NCI-H2196 treated with DMSO at 0.1 percent for 48 hours (cell line): ENCODE results near the gene C2CD2.

ENCODE experiments used
- DNase-seq: peaks from one replicate; lab custom pipeline; 2025; ENCODE audit not compliant: unreplicated experiment; lab: John Stamatoyannopoulos, UW

The C2CD2 gene

DNA sequence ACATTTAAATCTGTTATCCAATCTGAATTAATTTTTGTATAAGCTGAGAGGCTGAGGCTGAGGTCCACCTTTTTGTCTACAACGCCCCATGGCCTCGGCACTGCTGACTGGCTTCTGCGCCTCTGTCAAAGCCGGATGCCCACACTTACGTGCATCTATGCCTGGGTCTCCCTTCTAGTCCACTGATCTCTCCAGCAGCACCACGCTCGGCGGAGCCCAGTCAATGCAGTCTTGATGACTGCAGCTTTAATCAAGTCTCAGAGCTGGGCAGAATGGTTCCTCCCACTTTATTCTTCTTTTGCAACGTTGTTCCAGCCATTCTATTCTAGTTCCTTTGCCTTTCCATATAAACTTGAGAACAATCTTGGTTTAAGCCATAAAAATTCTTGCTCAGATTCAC lies 84.0 kb downstream of the C2CD2 start:
- DNase-seq, result no peak

GRCh38 chr21:41868062-41868710 lies 85.6 kb downstream of the C2CD2 start:
- DNase-seq, result no peak

DNA sequence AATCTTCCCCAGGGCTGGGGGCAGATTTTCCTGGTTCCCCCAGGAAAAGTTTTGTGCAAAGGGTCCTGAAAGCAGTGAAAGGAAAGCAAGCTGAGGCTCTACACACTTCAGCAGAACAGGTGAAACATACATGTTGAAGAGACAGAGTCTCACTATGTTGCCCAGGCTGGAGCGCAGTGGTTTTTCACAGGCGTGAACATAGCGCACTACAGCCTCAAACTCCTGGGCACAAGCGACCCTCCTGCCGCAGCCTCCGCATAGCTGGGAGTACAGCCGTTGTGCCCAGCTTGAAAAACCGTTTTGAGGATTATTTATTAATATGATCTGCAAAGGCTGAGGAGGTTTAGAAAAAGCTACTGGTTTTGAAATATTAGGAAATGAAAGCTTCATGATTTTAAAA lies 86.5 kb downstream of the C2CD2 start:
- no peak for DNase-seq

DNA sequence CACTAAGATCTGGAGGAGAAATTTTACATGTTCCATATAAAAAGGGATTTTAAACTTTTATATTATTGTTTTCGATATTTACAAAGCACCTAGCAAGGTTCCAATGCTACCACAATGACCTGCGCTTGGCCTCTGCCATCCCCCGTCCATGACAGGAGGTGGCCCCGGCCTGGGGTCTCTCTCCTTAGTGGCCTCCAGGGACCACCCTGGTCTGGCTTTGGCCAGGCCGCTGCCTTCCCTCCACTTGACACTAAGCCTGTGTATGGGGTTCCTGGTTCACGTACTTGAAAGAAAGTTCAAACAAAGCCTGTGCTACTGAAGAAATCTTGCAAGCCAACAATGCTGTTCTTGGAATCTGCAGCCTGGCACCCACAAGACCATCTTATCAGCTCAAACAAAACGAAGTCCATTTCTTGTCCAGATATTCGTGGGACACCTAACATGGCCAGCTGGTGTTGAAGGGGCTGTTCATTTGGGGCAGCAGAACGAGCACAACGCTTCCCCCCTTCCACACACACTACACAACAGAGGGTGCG lies 87.5 kb downstream of the C2CD2 start:
- no peak for DNase-seq

GRCh38 chr21:41865002-41865777 lies 88.6 kb downstream of the C2CD2 start:
- no peak for DNase-seq

DNA sequence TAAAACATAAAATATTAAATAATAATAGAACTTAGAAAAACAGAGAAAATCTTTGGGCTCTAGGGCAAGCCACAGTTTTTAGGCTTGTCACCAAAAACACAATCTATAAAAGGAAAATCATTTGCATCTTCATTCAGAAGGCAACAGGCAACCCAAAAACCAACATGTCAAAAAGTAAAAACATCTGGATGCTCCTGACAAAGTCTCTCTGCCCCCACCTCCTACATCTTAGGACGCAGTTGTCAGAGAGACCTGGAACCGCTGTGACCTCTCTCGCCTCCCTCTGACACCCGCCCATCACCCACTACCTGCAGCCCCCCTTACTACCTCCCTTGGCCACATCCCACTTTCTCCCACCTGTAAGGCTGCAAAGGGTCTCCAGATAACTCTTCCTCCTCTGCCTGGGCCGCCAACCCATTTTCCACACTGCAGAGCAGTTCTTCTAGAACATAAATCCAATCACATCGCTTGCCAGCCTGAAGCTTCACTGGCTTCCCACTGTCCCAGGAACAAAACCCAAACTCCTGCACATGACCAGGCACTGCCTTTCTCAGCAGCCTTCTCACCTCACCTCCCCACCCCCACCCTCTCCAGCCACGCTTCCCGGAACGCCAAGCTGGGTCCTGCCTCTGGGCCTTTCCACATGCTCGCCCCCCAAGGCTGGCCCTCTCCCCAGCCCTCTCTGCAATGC lies 89.4 kb downstream of the C2CD2 start:
- no peak for DNase-seq

DNA sequence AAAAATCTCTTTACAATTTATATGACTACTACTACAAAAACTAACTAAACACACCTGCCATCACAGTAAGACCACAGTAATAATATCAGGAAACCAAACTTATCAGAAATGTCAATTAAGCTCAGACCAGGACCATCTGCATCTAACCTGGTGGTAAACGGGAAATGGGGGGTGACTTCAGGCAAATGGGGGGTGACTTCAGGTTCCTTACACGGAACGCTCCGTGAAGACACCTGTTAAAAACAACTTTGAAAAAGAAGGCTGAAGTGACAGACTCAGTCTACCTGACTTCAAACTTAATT lies 90.4 kb downstream of the C2CD2 start:
- no peak for DNase-seq

- DNase-seq, result no peak
Observed at GRCh38 chr21:41861987-41862386, 91.8 kb downstream of the C2CD2 start.

DNA sequence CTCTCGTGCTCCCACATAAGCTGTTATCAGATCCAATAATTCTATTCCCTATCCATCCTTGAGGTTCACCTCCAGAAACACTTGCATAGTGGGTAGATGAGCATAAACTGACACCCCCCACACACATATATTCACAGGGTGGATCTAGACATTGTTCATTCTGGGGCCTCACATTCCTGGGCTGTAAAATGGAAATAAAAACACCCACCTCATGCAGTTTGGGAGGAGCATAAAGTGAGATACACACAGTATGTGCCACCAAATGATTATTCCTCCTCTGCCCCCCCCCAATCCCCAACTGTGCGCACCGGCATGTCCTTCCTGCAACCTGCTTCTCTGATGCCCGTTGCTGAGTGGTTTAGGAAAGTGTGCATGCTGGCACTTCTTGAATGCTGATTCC lies 92.6 kb downstream of the C2CD2 start:
- DNase-seq, result no peak

- no peak for DNase-seq
Observed at GRCh38 chr21:41859297-41859980, 94.4 kb downstream of the C2CD2 start.

DNA sequence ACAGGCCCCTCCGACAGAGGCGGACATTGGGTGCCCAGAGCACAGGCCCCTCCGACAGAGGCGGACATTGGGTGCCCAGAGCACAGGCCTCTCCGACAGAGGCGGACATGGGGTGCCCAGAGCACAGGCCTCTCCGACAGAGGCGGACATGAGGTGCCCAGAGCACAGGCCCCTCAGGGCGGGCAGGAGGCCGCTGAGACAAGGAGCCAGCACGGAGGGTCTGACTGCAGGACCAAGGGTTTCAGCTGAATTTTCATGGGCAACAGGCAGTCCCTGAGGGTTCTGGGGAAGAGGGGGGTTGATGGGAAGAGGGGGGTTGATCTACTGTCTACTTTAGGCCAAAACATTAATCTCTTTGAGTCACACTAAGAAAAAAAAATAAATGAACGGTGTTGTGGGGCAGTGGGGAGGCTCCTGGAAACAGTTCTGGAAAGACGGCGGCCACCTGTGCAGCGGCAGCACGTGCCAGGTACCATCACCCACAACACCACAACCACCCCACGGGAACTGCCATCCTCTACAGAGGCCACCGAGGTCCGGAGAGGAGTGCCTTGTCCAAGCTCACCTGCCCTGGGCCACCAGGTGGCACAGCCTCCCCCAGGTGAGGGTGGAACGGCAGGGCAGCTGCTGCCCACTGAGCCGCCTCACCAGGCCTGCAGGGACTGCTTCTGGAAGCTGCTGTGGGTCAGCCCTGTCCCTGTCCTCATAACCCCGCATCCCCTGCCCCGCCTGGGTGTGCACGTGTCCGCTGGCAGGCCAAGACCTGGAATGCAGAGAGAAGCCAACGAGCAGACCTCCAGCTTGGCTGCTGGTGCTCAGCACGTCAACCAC lies 95.1 kb downstream of the C2CD2 start:
- no peak for DNase-seq

GRCh38 chr21:41857771-41858300 lies 96.0 kb downstream of the C2CD2 start:
- no peak for DNase-seq

DNA sequence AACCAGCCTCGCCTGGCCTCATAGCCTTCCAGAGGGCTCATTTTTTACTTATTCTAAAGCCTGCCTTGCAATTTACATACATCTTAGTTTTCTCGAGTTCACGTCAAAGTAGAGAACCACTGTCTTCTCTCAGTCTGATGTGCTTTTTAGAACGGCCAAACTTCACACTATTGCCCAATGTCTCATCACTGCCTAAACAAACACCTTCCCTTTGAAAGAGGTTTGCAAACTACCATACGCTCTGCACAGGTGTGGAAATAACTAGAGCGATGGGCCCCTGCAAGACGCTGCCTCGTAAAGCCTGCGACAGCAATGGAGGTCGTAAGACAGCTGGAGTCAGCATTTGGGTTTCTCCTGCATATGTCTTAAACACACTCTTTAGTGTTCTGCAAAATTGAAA lies 97.2 kb downstream of the C2CD2 start:
- no peak for DNase-seq

DNA sequence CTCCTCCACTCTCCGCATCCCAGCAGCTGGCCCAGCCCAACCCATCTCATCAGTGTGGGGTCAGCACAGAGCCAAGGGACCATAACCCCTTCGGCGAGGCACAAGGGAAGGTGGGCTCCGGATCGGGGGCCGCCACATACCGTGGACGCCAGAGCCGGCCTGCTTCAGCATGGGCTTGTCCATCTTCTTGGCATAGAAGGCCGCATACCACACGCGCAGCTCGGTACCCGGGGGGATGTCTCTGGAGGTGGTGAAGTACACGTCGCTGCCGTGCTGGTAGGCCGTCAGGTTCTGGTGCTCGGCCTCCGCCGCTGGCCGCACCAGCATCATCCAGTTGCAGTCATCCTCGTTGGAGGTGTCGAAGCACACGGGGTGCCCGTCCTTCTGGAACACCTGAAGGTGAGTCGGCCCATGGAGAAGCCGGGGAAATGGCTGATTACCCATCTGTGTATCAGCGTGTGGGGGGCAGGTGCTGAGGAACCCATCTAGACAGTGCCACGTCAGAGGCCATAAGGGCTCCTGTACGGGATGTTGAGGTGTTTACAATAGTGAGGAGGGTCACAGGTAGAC lies 99.3 kb downstream of the C2CD2 start:
- DNase-seq, result no peak

DNA sequence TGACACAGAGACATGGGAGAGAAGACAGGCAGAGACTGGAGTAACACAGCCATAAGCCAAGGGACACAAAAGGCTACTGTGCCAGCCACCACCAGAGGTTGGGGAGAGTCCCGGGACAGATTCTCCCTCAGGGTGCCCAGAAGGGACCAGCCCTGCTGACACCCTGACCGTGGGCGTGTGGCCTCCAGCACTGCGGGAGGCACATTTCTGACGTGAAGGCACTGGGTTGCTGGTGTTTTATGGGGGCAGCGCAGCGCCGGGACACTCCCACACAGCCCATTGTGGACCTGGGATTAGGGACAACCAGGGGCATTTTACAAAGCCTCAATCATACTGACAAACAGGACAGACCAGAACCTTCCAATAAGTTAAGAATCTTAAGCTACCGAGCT lies 100.9 kb downstream of the C2CD2 start:
- no peak for DNase-seq

GRCh38 chr21:41852151-41852928 lies 101.5 kb downstream of the C2CD2 start:
- no peak for DNase-seq

DNA sequence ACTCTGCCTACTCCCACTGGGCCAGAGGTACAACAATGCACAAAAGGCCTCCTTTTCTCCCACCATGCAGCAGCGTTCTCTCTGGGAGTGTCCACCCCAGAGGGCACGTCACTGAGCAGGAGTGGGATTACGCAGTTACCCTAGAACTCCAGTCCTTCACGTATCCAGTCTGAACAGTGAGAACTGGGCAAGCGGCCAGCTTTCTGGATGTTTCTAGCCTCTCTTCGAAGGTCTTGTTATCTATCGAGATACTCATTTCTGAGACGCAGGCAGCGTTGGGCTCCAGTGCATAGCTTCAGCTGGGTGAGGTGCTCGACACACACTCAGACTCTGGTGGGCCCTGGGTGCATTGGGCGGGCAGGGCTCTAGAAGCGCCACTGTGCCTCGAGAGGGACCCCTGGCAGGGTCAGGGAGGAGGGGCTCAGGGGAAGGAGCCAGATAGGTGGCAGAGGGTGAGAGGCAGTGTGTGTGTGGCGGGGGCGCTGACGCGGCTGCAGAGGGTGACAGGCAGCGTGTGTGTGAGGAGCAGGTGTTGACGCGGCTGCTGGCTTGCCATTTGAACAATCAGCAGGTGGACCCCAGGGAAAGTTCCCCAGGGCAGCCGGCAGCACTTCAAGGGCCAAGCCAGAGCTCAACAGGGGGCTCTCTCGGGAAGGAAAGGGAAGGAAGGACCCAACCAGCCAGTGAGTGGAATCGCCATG lies 102.6 kb downstream of the C2CD2 start:
- no peak for DNase-seq

GRCh38 chr21:41850085-41850484 lies 103.7 kb downstream of the C2CD2 start:
- DNase-seq, result no peak
